Measurements from ENCODE around the gene EPHA1. TPM values are rescaled to one million over a fixed set of nuclear protein-coding genes. Genes with fewer than 3 reads are reported as not detected.

Gene EPHA1
- total and polyA plus RNA-seq, 2 of the 4 experiments (the other 2 are of a cell fraction) = 0.10 TPM; not detected in 1

- peak; percentile 16 for ATAC-seq (ENCODE audit: low read depth)
- BruUV-seq (replicated peaks) = no TSS peak
- in situ Hi-C loops (cut with MboI; ENCODE audit: low sequenced_read_pairs) (no loop called here), dilution Hi-C loops (cut with HindIII; ENCODE audit: low sequenced_read_pairs, unreplicated experiment) (no loop called here), intact Hi-C loops (cut with micrococcal nuclease) (loop anchor here (5.0 kb wide), 1 partner anchor 101 kb away; no protein-coding TSS in a partner anchor)
- H2AK9ac ChIP-seq (replicated peaks; ENCODE audit: low read depth, low read length, poor library complexity) = peak overlapping the region; percentile 87
- H3K18ac ChIP-seq (ENCODE audit: low read depth, low read length) = peak overlapping the region; percentile 5; the same call in 1 of the 2 replicates
- H3K4me2 ChIP-seq (ENCODE audit: low read depth, low read length) = no peak overlapping the region
- H3K36me3 ChIP-seq (ENCODE audit: control insufficient read depth, insufficient read depth, low read length) = peaks cover 61% of the 10 kb centered on the region
- ChIA-PET CTCF (interaction anchor here (0.8 kb wide), 1 partner anchor 13 kb away, joined by 4 read pairs; no protein-coding TSS in a partner anchor), POLR2A (ENCODE audit: unreplicated experiment) (interaction anchor here (0.5 to 0.7 kb wide), 3 partner anchors 49 to 126 kb away, joined by 5 to 7 read pairs (median 7); no protein-coding TSS in a partner anchor)
- H3K4ac ChIP-seq (ENCODE audit: low read depth, low read length) = peak overlapping the region; percentile 72
- H3K23ac ChIP-seq (ENCODE audit: low read depth, low read length) = peak overlapping the region; percentile 57
- H2BK15ac ChIP-seq (ENCODE audit: low read depth, low read length) = no peak overlapping the region; the same call in 2 of the 3 replicates
- no peaks in the 10 kb centered on the region for H3K27me3 ChIP-seq (ENCODE audit: control insufficient read depth, insufficient read depth, low read length)
- H4K20me1 ChIP-seq (ENCODE audit: insufficient read depth, low read length) = peaks cover 75% of the 10 kb centered on the region
- peak overlapping the region; percentile 25 for H2BK5ac ChIP-seq (ENCODE audit: low read depth, low read length, poor library complexity, severe bottlenecking)
- peak overlapping the region; percentile 45 for H3K27ac ChIP-seq (ENCODE audit: insufficient read depth, low read length)
- 64% methylated on average over 6 of the region's 24 CpGs; no CpG with 5 or more reads in 1 of the 2 experiments for WGBS, 2 experiments (ENCODE audit: extremely low coverage in 2 of 2, insufficient read length in 1 of 2)
- peak overlapping the region; percentile 5; the same call in 1 of the 2 replicates for H3K9ac ChIP-seq (ENCODE audit: low read depth, low read length)
- no peak overlapping the region for H3K4me3 ChIP-seq (ENCODE audit: insufficient read depth, low read depth, low read length)
- H4K8ac ChIP-seq (ENCODE audit: low read depth in 2 of 2, low read length in 2 of 2) = peak overlapping the region in 1 of 2 experiments; percentile 44; a peak in 2 of 4 replicates
- H2BK120ac ChIP-seq (ENCODE audit: low read depth, low read length) = no peak overlapping the region
- no peaks in the 10 kb centered on the region for H3K9me3 ChIP-seq (ENCODE audit: control insufficient read depth, insufficient read depth, low read length)
- H4K5ac ChIP-seq (ENCODE audit: low read depth, low read length) = peak overlapping the region; percentile 13; the same call in 1 of the 2 replicates
- H3K14ac ChIP-seq (replicated peaks; ENCODE audit: low read depth, low read length) = peak overlapping the region; percentile 58
- peaks cover 42% of the 10 kb centered on the region for H3K4me1 ChIP-seq (ENCODE audit: control insufficient read depth, insufficient read depth, low read length)
- peak overlapping the region; percentile 19; the same call in 1 of the 2 replicates for H4K91ac ChIP-seq (ENCODE audit: insufficient read depth, low read depth, low read length)
- H2AFZ ChIP-seq (replicated peaks; ENCODE audit: low read length, poor library complexity) = peak overlapping the region; percentile 21
- peaks cover 22 to 57% of the 10 kb centered on the region in 2 experiments; a peak in 3 of 4 replicates for H3K79me1 ChIP-seq (ENCODE audit: low read depth in 1 of 2, low read length in 2 of 2)
- peaks cover 30% of the 10 kb centered on the region for H3K9me1 ChIP-seq (ENCODE audit: insufficient read depth, low read length)
- no peak overlapping the region for H3K56ac ChIP-seq (ENCODE audit: extremely low read depth, insufficient read depth, low read length)
- DNase-seq = peak; percentile 85
- H2AK5ac ChIP-seq (ENCODE audit: low read depth, low read length) = peak overlapping the region; percentile 39
- H2BK20ac ChIP-seq (ENCODE audit: low read depth, low read length) = no peak overlapping the region
- no peak for TF ChIP-seq NFE2L2 (IDR thresholded peaks at IDR 0.05; ENCODE audit: low read depth, low read length)
- 0 out of 2 replicates have a peak, but pooled peaks have one; percentile 6 for TF ChIP-seq MXI1 (IDR thresholded peaks at IDR 0.05; ENCODE audit: borderline replicate concordance, low read depth, low read length)
Measured at GRCh38 chr7:143391462-143392404, 16.9 kb downstream of the EPHA1 start.

All from IMR-90 (cell line).